Gastrocnemius medialis (tissue), 4 donors: ENCODE results near the gene ZNF768. TPM values are rescaled to one million over a fixed set of nuclear protein-coding genes. Genes with fewer than 3 reads are reported as not detected.

ENCODE experiments used
- ATAC-seq, 2 donors: fragments of 150-250 bp; one replicate each; pipeline ENCODE4 v1.9.1; 2016
- DNase-seq, 2 donors: peaks; one replicate each; pipeline ENCODE4 v3.0.0-alpha.2; 2019
- H3K27ac ChIP-seq, 4 donors: fragments of 200-600 bp; sonication (generic); 1 replicate in 1 of 4; 2 replicates in 3 of 4; pipeline ENCODE4 v1.5.1; 2016 to 2018; ENCODE audit warnings: mild to moderate bottlenecking in 2 of 4, moderate library complexity in 1 of 4
- H3K27me3 ChIP-seq, 3 donors: fragments of 200-600 bp; sonication (generic) in 2 of 3; 1 replicate in 1 of 3; 2 replicates in 2 of 3; pipeline versions ENCODE4 v1.5.1 to v1.6.0; 2016 to 2019; ENCODE audit warnings: mild to moderate bottlenecking in 1 of 3, moderate library complexity in 1 of 3
- H3K36me3 ChIP-seq, 2 donors: fragments of 200-600 bp; sonication (generic) in 1 of 2; one replicate each; pipeline ENCODE4 v1.5.1; 2017 to 2018
- H3K4me1 ChIP-seq, 2 donors: fragments of 200-600 bp; sonication (generic) in 1 of 2; one replicate each; pipeline ENCODE4 v1.5.1; 2016 to 2017; ENCODE audit warnings: mild to moderate bottlenecking in 2 of 2
- H3K4me3 ChIP-seq, 4 donors: fragments of 200-600 bp; sonication (generic) in 3 of 4; 1 replicate in 1 of 4; 2 replicates in 3 of 4; pipeline ENCODE4 v1.5.1; 2016 to 2019; ENCODE audit warnings: mild to moderate bottlenecking in 2 of 4
- H3K9me3 ChIP-seq, 3 donors: fragments of 200-600 bp; sonication (generic) in 2 of 3; 1 replicate in 1 of 3; 2 replicates in 2 of 3; pipeline ENCODE4 v1.5.1; 2016 to 2019
- POLR2A ChIP-seq, 2 donors: fragments of 450-650 bp; IDR thresholded peaks; one replicate each; pipeline ENCODE4 v1.6.1; 2017; ENCODE audit warnings: antibody characterized with exemption in 2 of 2, mild to moderate bottlenecking in 2 of 2, moderate library complexity in 2 of 2
- in situ Hi-C, 4 donors: fragments of 200-750 bp; cut with MboI; loops; one replicate each; pipeline versions ENCODE4 v1.15.0 to v1.8.0; 2017; ENCODE audit warnings: low sequenced_read_pairs in 4 of 4
- intact Hi-C: fragments of 100-400 bp; cut with DNase I; formaldehyde crosslinking; loops from one replicate; pipeline ENCODE4 v1.15.1; 2023; ENCODE audit warnings: low total_unique reads
- total RNA-seq, 4 donors: library from RNA; depleted of rRNA; stranded (reverse); fragments of >200 nt; gene quantifications; one replicate each; pipeline versions ENCODE4 v1.1.0 to v1.2.3, GENCODE V29; 2016
- TF ChIP-seq, protein P1 (sequence below), 5 experiments: fragments of 450-650 bp in 3 of 5; fragments of 200-600 bp in 2 of 5; sonication (generic) in 2 of 5; IDR thresholded peaks in 4 of 5; conservative IDR thresholded peaks in 1 of 5; 1 replicate in 4 of 5; 2 replicates in 1 of 5; pipeline ENCODE4 v1.5.1; 2016 to 2019; ENCODE audit warnings: antibody characterized with exemption in 5 of 5, mild to moderate bottlenecking in 3 of 5, moderate library complexity in 3 of 5

ZNF768 gene
- total RNA-seq, 4 donors from 2014 or later: 39.8 to 118 (median 69.8) TPM

DNA sequence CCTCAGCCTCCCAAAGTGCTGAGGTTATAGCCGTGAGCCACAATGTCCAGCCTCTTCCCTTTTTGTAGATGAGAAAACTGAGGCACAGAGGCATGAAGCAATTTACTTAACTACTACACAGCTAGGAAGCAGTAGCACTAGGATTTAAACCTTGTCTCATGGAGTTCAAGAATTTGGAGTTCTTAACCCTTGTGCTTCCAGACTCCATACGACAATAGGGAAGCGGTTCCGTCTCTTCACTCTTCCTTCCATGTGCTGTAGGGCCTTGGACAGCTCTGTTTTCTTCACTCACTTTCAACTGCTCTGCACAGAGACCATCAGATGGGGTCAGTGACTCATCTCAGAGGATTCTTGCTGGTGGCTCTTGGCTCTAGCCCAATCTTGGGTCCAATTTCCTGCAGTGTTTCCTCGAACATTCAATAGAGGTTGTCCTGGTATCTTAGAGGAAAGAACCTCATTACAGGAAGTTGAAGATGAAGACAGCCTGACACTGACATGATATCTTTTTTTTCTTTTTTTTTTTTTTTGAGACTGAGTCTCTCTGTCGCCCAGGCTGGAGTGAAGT is 34.5 kb downstream of the ZNF768 start:
- Histone ChIP-seq H3K4me1 (no peaks in the 10 kb centered on the region), H3K27ac (no peak overlapping the region), H3K36me3 (no peaks in the 10 kb centered on the region), H3K4me3 (no peak overlapping the region), H3K9me3 (no peaks in the 10 kb centered on the region), H3K27me3 (no peaks in the 10 kb centered on the region)
- intact Hi-C loops (no loop called here), in situ Hi-C loops (no loop called here)
- no peak for TF ChIP-seq POLR2A (IDR thresholded peaks at IDR 0.05)
- TF ChIP-seq, protein P1, sequence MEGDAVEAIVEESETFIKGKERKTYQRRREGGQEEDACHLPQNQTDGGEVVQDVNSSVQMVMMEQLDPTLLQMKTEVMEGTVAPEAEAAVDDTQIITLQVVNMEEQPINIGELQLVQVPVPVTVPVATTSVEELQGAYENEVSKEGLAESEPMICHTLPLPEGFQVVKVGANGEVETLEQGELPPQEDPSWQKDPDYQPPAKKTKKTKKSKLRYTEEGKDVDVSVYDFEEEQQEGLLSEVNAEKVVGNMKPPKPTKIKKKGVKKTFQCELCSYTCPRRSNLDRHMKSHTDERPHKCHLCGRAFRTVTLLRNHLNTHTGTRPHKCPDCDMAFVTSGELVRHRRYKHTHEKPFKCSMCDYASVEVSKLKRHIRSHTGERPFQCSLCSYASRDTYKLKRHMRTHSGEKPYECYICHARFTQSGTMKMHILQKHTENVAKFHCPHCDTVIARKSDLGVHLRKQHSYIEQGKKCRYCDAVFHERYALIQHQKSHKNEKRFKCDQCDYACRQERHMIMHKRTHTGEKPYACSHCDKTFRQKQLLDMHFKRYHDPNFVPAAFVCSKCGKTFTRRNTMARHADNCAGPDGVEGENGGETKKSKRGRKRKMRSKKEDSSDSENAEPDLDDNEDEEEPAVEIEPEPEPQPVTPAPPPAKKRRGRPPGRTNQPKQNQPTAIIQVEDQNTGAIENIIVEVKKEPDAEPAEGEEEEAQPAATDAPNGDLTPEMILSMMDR (IDR thresholded peaks at IDR 0.05 in 4 of 5, conservative IDR thresholded peaks at IDR 0.05 in 1 of 5): no peak
- DNase-seq (peak in 1 of 2 donors; percentile 18), ATAC-seq (peak in 1 of 2 donors; percentile 64)

GRCh38 chr16:30491229-30491628 is 35.1 kb downstream of the ZNF768 start:
- intact Hi-C loops: no loop called here
- TF ChIP-seq POLR2A (IDR thresholded peaks at IDR 0.05): no peak
- TF ChIP-seq, protein P1 (IDR thresholded peaks at IDR 0.05 in 4 of 5, conservative IDR thresholded peaks at IDR 0.05 in 1 of 5): no peak
- ATAC-seq: no peak
- Histone ChIP-seq H3K4me3 (no peak overlapping the region), H3K9me3 (no peaks in the 10 kb centered on the region), H3K36me3 (no peaks in the 10 kb centered on the region), H3K4me1 (peaks cover 2% of the 10 kb centered on the region in 2 donors), H3K27ac (no peak overlapping the region), H3K27me3 (no peaks in the 10 kb centered on the region)
- DNase-seq: no peak
- in situ Hi-C loops: no loop called here

DNA sequence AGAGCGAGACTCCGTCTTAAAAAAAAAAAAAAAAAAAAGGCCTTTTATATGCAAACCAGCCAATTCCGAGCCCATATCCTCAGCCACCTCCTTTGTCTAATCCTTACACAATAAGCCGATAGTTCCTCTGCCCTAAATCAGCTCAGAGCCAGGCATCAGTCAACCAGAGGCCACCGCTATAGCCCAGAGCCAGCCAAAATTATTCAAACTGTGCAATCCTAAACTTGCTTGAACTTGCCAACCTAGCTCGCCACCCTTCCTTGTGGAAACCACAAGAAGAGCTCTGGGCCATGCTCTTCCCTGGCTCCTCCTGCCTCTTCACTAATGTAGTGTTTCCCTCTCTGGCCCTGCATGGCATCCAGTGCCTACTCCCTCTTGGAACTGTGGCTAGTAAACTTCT is 36.2 kb downstream of the ZNF768 start:
- H3K9me3 ChIP-seq: no peaks in the 10 kb centered on the region
- peaks cover 3 to 7% of the 10 kb centered on the region in 2 donors for H3K4me1 ChIP-seq
- no peak for TF ChIP-seq POLR2A (IDR thresholded peaks at IDR 0.05)
- TF ChIP-seq, protein P1 (IDR thresholded peaks at IDR 0.05 in 4 of 5, conservative IDR thresholded peaks at IDR 0.05 in 1 of 5): no peak
- H3K27ac ChIP-seq: no peak overlapping the region
- ATAC-seq (no peak), DNase-seq (no peak)
- no peak overlapping the region for H3K4me3 ChIP-seq
- H3K36me3 ChIP-seq: no peaks in the 10 kb centered on the region
- in situ Hi-C loops: no loop called here
- no peaks in the 10 kb centered on the region for H3K27me3 ChIP-seq
- intact Hi-C loops: no loop called here

GRCh38 chr16:30488764-30489605 is 37.4 kb downstream of the ZNF768 start:
- TF ChIP-seq POLR2A (IDR thresholded peaks at IDR 0.05): no peak
- TF ChIP-seq, protein P1 (IDR thresholded peaks at IDR 0.05 in 4 of 5, conservative IDR thresholded peaks at IDR 0.05 in 1 of 5): no peak
- intact Hi-C loops: loop anchor here (10.0 kb wide), 1 partner anchor 66 kb away; the partner anchor contains the start of gene ZNF764
- DNase-seq (no peak), ATAC-seq (no peak)
- Histone ChIP-seq H3K4me1 (peaks cover 3 to 7% of the 10 kb centered on the region in 2 donors), H3K4me3 (no peak overlapping the region), H3K27me3 (no peaks in the 10 kb centered on the region), H3K9me3 (no peaks in the 10 kb centered on the region), H3K36me3 (no peaks in the 10 kb centered on the region), H3K27ac (no peak overlapping the region)
- in situ Hi-C loops: no loop called here
